A673 (cell line): ENCODE data around the gene KLHDC9.

Source experiments
- EZH2 ChIP-seq: fragments of 200-600 bp; sonication (generic); IDR thresholded peaks from 2 replicates; pipeline ENCODE4 v1.6.1; 2017; ENCODE audit warnings: borderline replicate concordance, low read depth, mild to moderate bottlenecking, mixed read lengths, antibody characterized with exemption, low read length; ENCODE audit not compliant: poor library complexity, severe bottlenecking
- TF ChIP-seq, protein P1 (sequence below): fragments of 300-800, 200-600 bp; sonication (generic); conservative IDR thresholded peaks from 2 replicates; pipeline ENCODE4 v1.5.1; 2017; ENCODE audit warnings: low read depth, mild to moderate bottlenecking, antibody characterized with exemption, low read length, moderate library complexity, mixed read lengths

- TF ChIP-seq, protein P1, sequence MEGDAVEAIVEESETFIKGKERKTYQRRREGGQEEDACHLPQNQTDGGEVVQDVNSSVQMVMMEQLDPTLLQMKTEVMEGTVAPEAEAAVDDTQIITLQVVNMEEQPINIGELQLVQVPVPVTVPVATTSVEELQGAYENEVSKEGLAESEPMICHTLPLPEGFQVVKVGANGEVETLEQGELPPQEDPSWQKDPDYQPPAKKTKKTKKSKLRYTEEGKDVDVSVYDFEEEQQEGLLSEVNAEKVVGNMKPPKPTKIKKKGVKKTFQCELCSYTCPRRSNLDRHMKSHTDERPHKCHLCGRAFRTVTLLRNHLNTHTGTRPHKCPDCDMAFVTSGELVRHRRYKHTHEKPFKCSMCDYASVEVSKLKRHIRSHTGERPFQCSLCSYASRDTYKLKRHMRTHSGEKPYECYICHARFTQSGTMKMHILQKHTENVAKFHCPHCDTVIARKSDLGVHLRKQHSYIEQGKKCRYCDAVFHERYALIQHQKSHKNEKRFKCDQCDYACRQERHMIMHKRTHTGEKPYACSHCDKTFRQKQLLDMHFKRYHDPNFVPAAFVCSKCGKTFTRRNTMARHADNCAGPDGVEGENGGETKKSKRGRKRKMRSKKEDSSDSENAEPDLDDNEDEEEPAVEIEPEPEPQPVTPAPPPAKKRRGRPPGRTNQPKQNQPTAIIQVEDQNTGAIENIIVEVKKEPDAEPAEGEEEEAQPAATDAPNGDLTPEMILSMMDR, result no peak
- TF ChIP-seq EZH2, result no peak
Observed at GRCh38 chr1:161122967-161123366, 24.8 kb downstream of the KLHDC9 start.
